Skin of body (tissue), 2 donors: Measurements from ENCODE around the gene DMAC2L. TPM values are rescaled to one million over a fixed set of nuclear protein-coding genes. Genes with fewer than 3 reads are reported as not detected.

Experiments used
- small RNA-seq: library from RNA; depleted of rRNA; stranded (forward); fragments of <200 nt; gene quantifications from one replicate; pipeline ENCODE3, GENCODE V24; 2014; ENCODE audit warnings: low replicate concordance
- total RNA-seq: library from RNA; depleted of rRNA; stranded (reverse); fragments of >200 nt; gene quantifications from one replicate; pipeline ENCODE4 v1.2.3, GENCODE V29; 2014

DMAC2L gene
- total RNA-seq, 1 donor from 2014 or later, result 6.7 TPM

Small RNA genes lying within 50 kb of the gene (small RNA-seq; reads per million reads assigned to genes)
- not detected for gene MIR4504

Other genes with a start within 250 kb of the DMAC2L start
- 8.7 TPM for gene VCPKMT, start 195.8 kb upstream of the DMAC2L start, total RNA-seq
- gene SOS2, start 80.7 kb upstream of the DMAC2L start, total RNA-seq, result 32.1 TPM
- 7.3 TPM for gene L2HGDH, start 95 bp upstream of the DMAC2L start, total RNA-seq
- gene CDKL1, start 84.6 kb downstream of the DMAC2L start, total RNA-seq, result 54.4 TPM
- gene MAP4K5, start 220.2 kb downstream of the DMAC2L start, total RNA-seq, result 87.0 TPM
- gene ATL1, start 247.8 kb downstream of the DMAC2L start, total RNA-seq, result 11.9 TPM